ENCODE data around the gene KRT20. TPM values are rescaled to one million over a fixed set of nuclear protein-coding genes. Genes with fewer than 3 reads are reported as not detected.
A peak's percentile ranks its signal among the peaks of the same experiment; 100 is the strongest.

KRT20 gene
- total and polyA plus RNA-seq, 9 of the 15 experiments (the other 6 are each of a cell fraction or from before 2014, with no cell fraction given) = 0.44 TPM; not detected in 8

DNA sequence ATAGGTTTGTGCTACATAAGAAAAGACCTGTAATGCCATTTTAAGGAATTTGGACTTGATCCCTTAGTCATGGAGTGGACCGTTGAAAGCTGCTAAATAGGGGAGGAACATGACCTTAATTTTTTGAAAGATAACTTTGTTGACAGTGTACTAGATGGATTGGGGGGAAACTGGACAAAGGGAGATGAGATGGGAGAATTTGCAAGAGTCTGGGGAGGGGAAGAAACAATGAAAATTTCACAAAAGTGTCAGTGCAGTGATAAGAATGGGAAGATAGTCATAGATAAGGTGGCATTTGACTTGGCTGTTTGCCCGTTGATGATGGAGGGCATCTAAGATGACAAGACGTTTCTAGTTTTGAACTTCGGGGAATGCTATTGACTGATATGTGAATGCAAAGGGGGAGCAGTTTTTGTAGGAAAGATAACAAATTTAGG is 40.4 kb downstream of the KRT20 start:
- WGBS (ENCODE audit: insufficient coverage, low coverage, missing lambda C conversion rate) = 4% methylated on average over 4 of the region's 4 CpGs
- peak overlapping the region; percentile 65 for H2AFZ ChIP-seq (ENCODE audit: low read depth, low read length)
- CTCF ChIA-PET (ENCODE audit: low intra/inter-chr PET ratio) = no interaction called here
- DNase-seq (ENCODE audit: extremely low read depth in 1 of 4, low spot score in 3 of 4) (peak; percentile 32 to 54 (median 45)), ATAC-seq (peak; percentile 48; the same call in 2 of the 3 replicates), FAIRE-seq (no peak)
- in situ Hi-C loops (cut with MboI) (no loop called here), intact Hi-C loops (cut with micrococcal nuclease) (no loop called here)
- no peaks in the 10 kb centered on the region for H3K9me3 ChIP-seq (replicated peaks; ENCODE audit: control insufficient read depth, insufficient read depth, low read depth, low read length)
- H3K79me2 ChIP-seq (ENCODE audit: control insufficient read depth, insufficient read depth, low read length) = no peaks in the 10 kb centered on the region
- POLR2A ChIA-PET = interaction anchor here (0.7 to 1.6 kb wide), 5 partner anchors 10 to 302 kb away, joined by 3 to 5 read pairs (median 4); no protein-coding TSS in a partner anchor
- H3K4me2 ChIP-seq (ENCODE audit: insufficient read depth, low read length) = peak overlapping the region; percentile 28; the same call in 1 of the 2 replicates
- no peak overlapping the region for H3K4me3 ChIP-seq
- H3K27ac ChIP-seq (ENCODE audit: extremely low read depth, low read depth, low read length) = peak overlapping the region; percentile 37
- H3K9ac ChIP-seq (ENCODE audit: insufficient read depth in 1 of 2, low read depth in 2 of 2, low read length in 2 of 2) = no peak overlapping the region; a peak in 1 of 4 replicates
- no peaks in the 10 kb centered on the region for H3K36me3 ChIP-seq (ENCODE audit: control insufficient read depth, insufficient read depth, low read length)
- peaks cover 2% of the 10 kb centered on the region for H3K9me1 ChIP-seq (ENCODE audit: control insufficient read depth, insufficient read depth, low read length)
- peaks cover 12 to 38% of the 10 kb centered on the region in 2 experiments for H3K4me1 ChIP-seq (replicated peaks in 1 of 2; ENCODE audit: control insufficient read depth in 2 of 2, insufficient read depth in 2 of 2, low read length in 2 of 2)
- H4K20me1 ChIP-seq (replicated peaks; ENCODE audit: control insufficient read depth, insufficient read depth, low read length) = no peaks in the 10 kb centered on the region
- no TSS peak for BruUV-seq (replicated peaks)
- H3K27me3 ChIP-seq (ENCODE audit: control insufficient read depth in 2 of 2, insufficient read depth in 2 of 2, low read length in 2 of 2) = no peaks in the 10 kb centered on the region
- TF ChIP-seq PTRF (tag; IDR thresholded peaks at IDR 0.05) (no peak), BRF1 (IDR thresholded peaks at IDR 0.05; ENCODE audit: borderline replicate concordance, extremely low read depth, insufficient read length) (no peak), HDAC6 (IDR thresholded peaks at IDR 0.05; ENCODE audit: low read depth, low read length) (no peak), ETV5 (CRISPR knock-in tag; IDR thresholded peaks at IDR 0.05; ENCODE audit: low read depth) (no peak), FOXJ2 (tag; IDR thresholded peaks at IDR 0.05) (no peak), JUND (IDR thresholded peaks at IDR 0.05; ENCODE audit: borderline replicate concordance, low read depth, low read length) (no peak), JUND (tag; IDR thresholded peaks at IDR 0.05; ENCODE audit: borderline replicate concordance, low read depth, low read length) (0 out of 3 replicates have a peak, but pooled peaks have one; percentile 9), FOXM1 (IDR thresholded peaks at IDR 0.05; ENCODE audit: low read depth) (peak; percentile 96), FOXM1 (CRISPR knock-in tag; IDR thresholded peaks at IDR 0.05; ENCODE audit: low read depth) (no peak), CBX5 (IDR thresholded peaks at IDR 0.05; ENCODE audit: borderline replicate concordance, low read depth) (no peak), HMG20B (CRISPR knock-in tag; IDR thresholded peaks at IDR 0.05) (no peak), CCAR2 (IDR thresholded peaks at IDR 0.05; ENCODE audit: low read depth, low read length) (no peak), RFX1 (IDR thresholded peaks at IDR 0.05) (no peak), PURB (CRISPR knock-in tag; IDR thresholded peaks at IDR 0.05; ENCODE audit: low read depth) (no peak), ZNF398 (CRISPR knock-in tag; IDR thresholded peaks at IDR 0.05) (no peak), TGIF2 (CRISPR knock-in tag; IDR thresholded peaks at IDR 0.05) (no peak), NFRKB (IDR thresholded peaks at IDR 0.05; ENCODE audit: low read depth) (no peak), KHSRP (IDR thresholded peaks at IDR 0.05) (no peak), POLR2AphosphoS5 (IDR thresholded peaks at IDR 0.05; ENCODE audit: control insufficient read depth, insufficient read depth, low read depth, low read length) (no peak), LARP7 (IDR thresholded peaks at IDR 0.05) (no peak), CEBPB (tag; IDR thresholded peaks at IDR 0.05) (no peak), NR2C2 (CRISPR knock-in tag; IDR thresholded peaks at IDR 0.05) (no peak), NR2C2 (tag; IDR thresholded peaks at IDR 0.05) (0 out of 2 replicates have a peak, but pooled peaks have one; percentile 34)
- TF ChIP-seq, protein P1, sequence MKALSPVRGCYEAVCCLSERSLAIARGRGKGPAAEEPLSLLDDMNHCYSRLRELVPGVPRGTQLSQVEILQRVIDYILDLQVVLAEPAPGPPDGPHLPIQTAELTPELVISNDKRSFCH (CRISPR knock-in tag; IDR thresholded peaks at IDR 0.05) = no peak
- TF ChIP-seq, protein P1 (tag; IDR thresholded peaks at IDR 0.05) = no peak
